OCI-LY1 (cell line): Measurements from ENCODE around the gene LIMS3.
"Not testable (repeated sequence)": the region's sequence is repeated elsewhere in the genome, so short reads cannot be mapped to it uniquely, and the experiment has no call there.

Experiments
- CTCF ChIP-seq: fragments of 200-600 bp; sonication (generic), shearing (Covaris generic); IDR thresholded peaks from 2 replicates; pipeline ENCODE4 v1.5.1; 2017; ENCODE audit warnings: mild to moderate bottlenecking, antibody characterized with exemption, low read length, moderate library complexity, mixed read lengths
- EZH2 ChIP-seq: fragments of 200-600 bp; sonication (generic), shearing (Covaris generic); IDR thresholded peaks from 2 replicates; pipeline ENCODE4 v1.8.0; 2017; ENCODE audit warnings: borderline replicate concordance, mixed run types, mild to moderate bottlenecking, antibody characterized with exemption, low read length, moderate library complexity, mixed read lengths

GRCh38 chr2:109921543-109922384, 23.3 kb downstream of the LIMS3 start:
- not testable (repeated sequence) for TF ChIP-seq CTCF, EZH2
